Naive thymus-derived CD4-positive, alpha-beta T cell (primary cell): ENCODE results near the gene CLNK. TPM values are rescaled to one million over a fixed set of nuclear protein-coding genes. Genes with fewer than 3 reads are reported as not detected.

Source experiments
- ATAC-seq: fragments of 150-1000 bp; cut with Tn5 transposase; 2 replicates; pipeline ENCODE4 v1.10.0; 2021; ENCODE audit warnings: mild to moderate bottlenecking, moderate library complexity
- CTCF ChIA-PET: fragments of 350-600 bp; sonication (Branson Sonifier 250); formaldehyde crosslinking; loops from one replicate; lab custom pipeline; 2021; ENCODE audit warnings: antibody characterized with exemption; lab: Charles Lee
- POLR2A ChIA-PET: fragments of 350-600 bp; sonication (Branson Sonifier 250); formaldehyde crosslinking; loops from one replicate; lab custom pipeline; 2021; ENCODE audit warnings: antibody characterized with exemption, inconsistent platforms; lab: Charles Lee
- DNase-seq, 9 donors: peaks; one replicate each; pipeline versions ENCODE4 v3.0.0 to v3.0.0-alpha.2; 2020 to 2022; ENCODE audit warnings: mixed read lengths in 1 of 9
- H3K27ac ChIP-seq: one replicate; pipeline ENCODE4 v1.7.0; 2013; ENCODE audit warnings: mild to moderate bottlenecking, low read depth, low read length, moderate library complexity
- H3K27me3 ChIP-seq, 2 donors: one replicate each; pipeline ENCODE4 v1.7.0; 2013; ENCODE audit warnings: low read length in 2 of 2, mild to moderate bottlenecking in 2 of 2, moderate library complexity in 2 of 2; ENCODE audit not compliant: control insufficient read depth in 2 of 2, insufficient read depth in 2 of 2
- H3K36me3 ChIP-seq, 3 experiments: 1 replicate in 2 of 3; 2 replicates in 1 of 3; pipeline ENCODE4 v1.7.0; 2013; ENCODE audit warnings: low read length in 3 of 3, mild to moderate bottlenecking in 3 of 3, moderate library complexity in 1 of 3; ENCODE audit not compliant: insufficient read depth in 3 of 3, control insufficient read depth in 2 of 3
- H3K4me1 ChIP-seq, 2 donors: one replicate each; pipeline ENCODE4 v1.7.0; 2013; ENCODE audit warnings: low read length in 2 of 2, mild to moderate bottlenecking in 2 of 2, moderate library complexity in 1 of 2; ENCODE audit not compliant: control insufficient read depth in 2 of 2, insufficient read depth in 2 of 2
- H3K4me3 ChIP-seq: 2 replicates; pipeline ENCODE4 v1.7.0; 2013; ENCODE audit warnings: mild to moderate bottlenecking, low read length
- H3K9me3 ChIP-seq, 3 experiments: 1 replicate in 2 of 3; 2 replicates in 1 of 3; pipeline ENCODE4 v1.7.0; 2013; ENCODE audit warnings: low read length in 3 of 3; ENCODE audit not compliant: control insufficient read depth in 2 of 3
- H3K27ac Mint-ChIP-seq, 9 donors: one replicate each; pipeline ENCODE4 v1.8.0; 2020 to 2022; ENCODE audit warnings: mixed read lengths in 9 of 9, mild to moderate bottlenecking in 8 of 9, moderate library complexity in 5 of 9, inconsistent platforms in 2 of 9
- H3K27me3 Mint-ChIP-seq, 5 donors: one replicate each; pipeline ENCODE4 v1.8.0; 2021 to 2022; ENCODE audit warnings: mixed read lengths in 5 of 5, mild to moderate bottlenecking in 1 of 5
- H3K36me3 Mint-ChIP-seq, 5 donors: one replicate each; pipeline ENCODE4 v1.8.0; 2020 to 2022; ENCODE audit warnings: mixed read lengths in 5 of 5, mild to moderate bottlenecking in 3 of 5, inconsistent platforms in 1 of 5
- H3K4me1 Mint-ChIP-seq, 7 donors: one replicate each; pipeline ENCODE4 v1.8.0; 2020 to 2022; ENCODE audit warnings: mixed read lengths in 7 of 7, mild to moderate bottlenecking in 3 of 7, inconsistent platforms in 1 of 7
- H3K4me3 Mint-ChIP-seq, 10 donors: one replicate each; pipeline ENCODE4 v1.8.0; 2020 to 2022; ENCODE audit warnings: mild to moderate bottlenecking in 10 of 10, mixed read lengths in 10 of 10, moderate library complexity in 6 of 10, inconsistent platforms in 2 of 10
- H3K9me3 Mint-ChIP-seq, 11 donors: one replicate each; pipeline ENCODE4 v1.8.0; 2020 to 2022; ENCODE audit warnings: mixed read lengths in 11 of 11, mild to moderate bottlenecking in 4 of 11, inconsistent platforms in 1 of 11, moderate library complexity in 1 of 11
- intact Hi-C, 2 donors: fragments of 100-400 bp; cut with micrococcal nuclease; formaldehyde crosslinking; loops; one replicate each; pipeline ENCODE4 v1.15.1; 2023
- polyA plus RNA-seq, 2 donors: library from polyadenylated mRNA; unstranded; fragments of 300-500 nt; fragmentation: Illumina TruSeq; gene quantifications; one replicate each; pipeline ENCODE4 v1.2.3, GENCODE V29; 2021
- total RNA-seq, 6 experiments: library from RNA in 5 of 6; stranded (reverse) in 5 of 6; gene quantifications; 1 replicate in 5 of 6; 2 replicates in 1 of 6; pipeline ENCODE4 v1.2.3 and lab custom pipeline; 2021 to 2026

The CLNK gene
- total and polyA plus RNA-seq, 7 experiments from 2014 or later, result 0.13 to 0.66 (median 0.22) TPM; not detected in 4

GRCh38 chr4:10721616-10722015, 37.0 kb upstream of the CLNK start:
- Mint-ChIP-seq H3K4me3 (no peak overlapping the region), H3K4me1 (peaks cover 0 to 30% (median 2%) of the 10 kb centered on the region in 7 donors), H3K27ac (peak overlapping the region in 1 of 9 donors; percentile 45), H3K27me3 (peaks cover 0 to 7% (median 3%) of the 10 kb centered on the region in 5 donors), H3K9me3 (peaks cover 0 to 3% (median 0%) of the 10 kb centered on the region in 11 donors), H3K36me3 (peaks cover 0 to 2% (median 0%) of the 10 kb centered on the region in 5 donors)
- Histone ChIP-seq H3K4me3 (no peak overlapping the region), H3K27ac (no peak overlapping the region), H3K4me1 (no peaks in the 10 kb centered on the region), H3K9me3 (no peaks in the 10 kb centered on the region), H3K36me3 (no peaks in the 10 kb centered on the region), H3K27me3 (no peaks in the 10 kb centered on the region)
- no peak for ATAC-seq
- intact Hi-C loops, result loop anchor here (2.0 to 5.0 kb wide), 4 partner anchors 49 to 604 kb away; partner anchors contain the start of gene WDR1 (in 1 of the 2)
- ChIA-PET CTCF (no interaction called here), POLR2A (no interaction called here)
- no peak for DNase-seq

GRCh38 chr4:10716163-10716562, 31.6 kb upstream of the CLNK start:
- DNase-seq (no peak), ATAC-seq (no peak)
- no peaks in the 10 kb centered on the region for H3K36me3 ChIP-seq
- intact Hi-C loops, result loop anchor here (1.0 kb wide), 2 partner anchors 134 to 162 kb away; no protein-coding TSS in a partner anchor
- no peaks in the 10 kb centered on the region for H3K4me1 ChIP-seq
- no peaks in the 10 kb centered on the region for H3K27me3 ChIP-seq
- Mint-ChIP-seq H3K4me3 (no peak overlapping the region), H3K36me3 (peaks cover 0 to 4% (median 4%) of the 10 kb centered on the region in 5 donors), H3K27ac (no peak overlapping the region), H3K27me3 (peaks cover 0 to 7% (median 3%) of the 10 kb centered on the region in 5 donors), H3K9me3 (peaks cover 0 to 12% (median 2%) of the 10 kb centered on the region in 11 donors), H3K4me1 (peaks cover 0 to 7% (median 0%) of the 10 kb centered on the region in 7 donors)
- POLR2A ChIA-PET, result no interaction called here
- CTCF ChIA-PET, result no interaction called here
- no peak overlapping the region for H3K27ac ChIP-seq
- no peaks in the 10 kb centered on the region for H3K9me3 ChIP-seq
- H3K4me3 ChIP-seq, result no peak overlapping the region

- POLR2A ChIA-PET, result no interaction called here
- CTCF ChIA-PET, result no interaction called here
- peaks cover 0 to 7% (median 3%) of the 10 kb centered on the region in 5 donors for H3K27me3 Mint-ChIP-seq
- no peak overlapping the region for H3K27ac ChIP-seq
- no peak overlapping the region for H3K4me3 Mint-ChIP-seq
- H3K4me1 Mint-ChIP-seq, result peaks cover 0 to 5% (median 0%) of the 10 kb centered on the region in 7 donors
- no peaks in the 10 kb centered on the region for H3K9me3 ChIP-seq
- no peak overlapping the region for H3K27ac Mint-ChIP-seq
- intact Hi-C loops, result loop anchor here (1.0 kb wide), 2 partner anchors 133 to 161 kb away; no protein-coding TSS in a partner anchor
- no peaks in the 10 kb centered on the region for H3K27me3 ChIP-seq
- H3K36me3 Mint-ChIP-seq, result peaks cover 0 to 4% (median 4%) of the 10 kb centered on the region in 5 donors
- peaks cover 0 to 12% (median 2%) of the 10 kb centered on the region in 11 donors for H3K9me3 Mint-ChIP-seq
- H3K36me3 ChIP-seq, result no peaks in the 10 kb centered on the region
- no peak overlapping the region for H3K4me3 ChIP-seq
- DNase-seq (no peak), ATAC-seq (no peak)
- H3K4me1 ChIP-seq, result no peaks in the 10 kb centered on the region
Measured at GRCh38 chr4:10715696-10716095, 31.1 kb upstream of the CLNK start.

- no peak overlapping the region for H3K27ac Mint-ChIP-seq
- H3K9me3 Mint-ChIP-seq, result peaks cover 0 to 12% (median 2%) of the 10 kb centered on the region in 11 donors
- Histone ChIP-seq H3K4me3 (no peak overlapping the region), H3K4me1 (no peaks in the 10 kb centered on the region), H3K9me3 (no peaks in the 10 kb centered on the region), H3K36me3 (no peaks in the 10 kb centered on the region), H3K27me3 (no peaks in the 10 kb centered on the region), H3K27ac (no peak overlapping the region)
- intact Hi-C loops, result no loop called here
- H3K4me3 Mint-ChIP-seq, result no peak overlapping the region
- ATAC-seq (no peak), DNase-seq (no peak)
- POLR2A ChIA-PET, result no interaction called here
- H3K36me3 Mint-ChIP-seq, result peaks cover 0 to 4% (median 4%) of the 10 kb centered on the region in 5 donors
- H3K4me1 Mint-ChIP-seq, result peaks cover 0 to 3% (median 0%) of the 10 kb centered on the region in 7 donors
- H3K27me3 Mint-ChIP-seq, result peaks cover 0 to 7% (median 3%) of the 10 kb centered on the region in 5 donors
- CTCF ChIA-PET, result no interaction called here
Measured at GRCh38 chr4:10715135-10715534, 30.6 kb upstream of the CLNK start.

GRCh38 chr4:10713591-10713990, 29.0 kb upstream of the CLNK start:
- no peaks in the 10 kb centered on the region for H3K9me3 ChIP-seq
- H3K9me3 Mint-ChIP-seq, result peaks cover 0 to 12% (median 2%) of the 10 kb centered on the region in 11 donors
- CTCF ChIA-PET, result no interaction called here

GRCh38 chr4:10706236-10706635, 21.7 kb upstream of the CLNK start:
- POLR2A ChIA-PET, result no interaction called here
- no peaks in the 10 kb centered on the region for H3K27me3 Mint-ChIP-seq
- DNase-seq (no peak), ATAC-seq (no peak)
- H3K36me3 ChIP-seq, result no peaks in the 10 kb centered on the region
- no peak overlapping the region for H3K27ac Mint-ChIP-seq
- H3K4me3 Mint-ChIP-seq, result no peak overlapping the region
- peaks cover 0 to 3% (median 0%) of the 10 kb centered on the region in 5 donors for H3K36me3 Mint-ChIP-seq
- H3K4me1 ChIP-seq, result no peaks in the 10 kb centered on the region
- peaks cover 0 to 8% (median 0%) of the 10 kb centered on the region in 7 donors for H3K4me1 Mint-ChIP-seq
- no peak overlapping the region for H3K4me3 ChIP-seq
- no peak overlapping the region for H3K27ac ChIP-seq
- no peaks in the 10 kb centered on the region for H3K9me3 ChIP-seq
- CTCF ChIA-PET, result no interaction called here
- intact Hi-C loops, result no loop called here
- peaks cover 0 to 4% (median 0%) of the 10 kb centered on the region in 11 donors for H3K9me3 Mint-ChIP-seq
- H3K27me3 ChIP-seq, result no peaks in the 10 kb centered on the region

More at GRCh38 chr4:10713591-10713990, 29.0 kb upstream of the CLNK start:
- H3K4me1 Mint-ChIP-seq, result no peaks in the 10 kb centered on the region
- H3K27me3 Mint-ChIP-seq, result peaks cover 0 to 7% (median 3%) of the 10 kb centered on the region in 5 donors
- no peaks in the 10 kb centered on the region for H3K27me3 ChIP-seq
- DNase-seq (no peak), ATAC-seq (no peak)
- no peaks in the 10 kb centered on the region for H3K36me3 ChIP-seq
- no peak overlapping the region for H3K27ac Mint-ChIP-seq
- no peaks in the 10 kb centered on the region for H3K4me1 ChIP-seq
- POLR2A ChIA-PET, result no interaction called here
- peaks cover 0 to 4% (median 4%) of the 10 kb centered on the region in 5 donors for H3K36me3 Mint-ChIP-seq
- no peak overlapping the region for H3K27ac ChIP-seq
- H3K4me3 ChIP-seq, result no peak overlapping the region
- H3K4me3 Mint-ChIP-seq, result no peak overlapping the region
- intact Hi-C loops, result no loop called here

- peaks cover 0 to 4% (median 0%) of the 10 kb centered on the region in 11 donors for H3K9me3 Mint-ChIP-seq
- no peaks in the 10 kb centered on the region for H3K27me3 Mint-ChIP-seq
- Histone ChIP-seq H3K4me1 (no peaks in the 10 kb centered on the region), H3K36me3 (no peaks in the 10 kb centered on the region), H3K27me3 (no peaks in the 10 kb centered on the region), H3K4me3 (no peak overlapping the region), H3K9me3 (no peaks in the 10 kb centered on the region), H3K27ac (no peak overlapping the region)
- peaks cover 0 to 3% (median 0%) of the 10 kb centered on the region in 5 donors for H3K36me3 Mint-ChIP-seq
- no peak for DNase-seq
- intact Hi-C loops, result no loop called here
- ATAC-seq, result no peak
- peaks cover 0 to 8% (median 0%) of the 10 kb centered on the region in 7 donors for H3K4me1 Mint-ChIP-seq
- no peak overlapping the region for H3K4me3 Mint-ChIP-seq
- ChIA-PET CTCF (no interaction called here), POLR2A (no interaction called here)
- H3K27ac Mint-ChIP-seq, result no peak overlapping the region
Measured at GRCh38 chr4:10704430-10704810, 19.9 kb upstream of the CLNK start.
